Neural progenitor cell (in vitro differentiated cells): ENCODE measurements around the gene PCLO. TPM values are rescaled to one million over a fixed set of nuclear protein-coding genes. Genes with fewer than 3 reads are reported as not detected.

Experiments
- DNase-seq: peaks from one replicate; pipeline ENCODE4 v3.0.0-alpha.2; 2016; ENCODE audit warnings: low spot score
- H2AFZ ChIP-seq: fragments of 200-600 bp; sonication (generic); replicated peaks from 2 replicates; pipeline ENCODE4 v1.6.1; 2016; ENCODE audit warnings: antibody characterized with exemption
- H3F3A ChIP-seq: fragments of 200-600 bp; sonication (generic); 2 replicates; pipeline ENCODE4 v1.6.1; 2016; ENCODE audit warnings: antibody characterized with exemption, low read depth
- H3K27ac ChIP-seq: fragments of 200-600 bp; sonication (generic); 2 replicates; pipeline ENCODE4 v1.5.1; 2016; ENCODE audit warnings: mild to moderate bottlenecking
- H3K27me3 ChIP-seq: fragments of 200-600 bp; sonication (generic); 2 replicates; pipeline ENCODE4 v1.6.1; 2016; ENCODE audit warnings: mild to moderate bottlenecking, moderate library complexity
- H3K36me3 ChIP-seq: fragments of 200-600 bp; sonication (generic); 2 replicates; pipeline ENCODE4 v1.5.1; 2016
- H3K4me1 ChIP-seq: fragments of 200-600 bp; sonication (generic); 2 replicates; pipeline ENCODE4 v1.6.1; 2016; ENCODE audit warnings: mixed run types
- H3K4me2 ChIP-seq: fragments of 200-600 bp; sonication (generic); 2 replicates; pipeline ENCODE4 v1.6.1; 2016
- H3K4me3 ChIP-seq: fragments of 200-600 bp; sonication (generic); 2 replicates; pipeline ENCODE4 v1.5.1; 2016
- H3K79me2 ChIP-seq: fragments of 200-600 bp; sonication (generic); 2 replicates; pipeline ENCODE4 v1.6.1; 2016; ENCODE audit warnings: low read depth
- H3K9ac ChIP-seq: fragments of 200-600 bp; sonication (generic); 2 replicates; pipeline ENCODE4 v1.6.1; 2016
- H3K9me3 ChIP-seq: fragments of 200-600 bp; sonication (generic); 2 replicates; pipeline ENCODE4 v1.5.1; 2016; ENCODE audit warnings: low read depth
- H4K20me1 ChIP-seq: fragments of 200-600 bp; sonication (generic); 2 replicates; pipeline ENCODE4 v1.6.1; 2016; ENCODE audit warnings: low read depth
- H3K27ac Mint-ChIP-seq: 3 replicates; pipeline ENCODE4 v1.8.0; 2021; ENCODE audit warnings: mixed read lengths
- H3K27me3 Mint-ChIP-seq: 2 replicates; pipeline ENCODE4 v1.8.0; 2022; ENCODE audit warnings: low read depth, mild to moderate bottlenecking, inconsistent platforms, moderate library complexity, mixed read lengths; ENCODE audit not compliant: insufficient read depth
- H3K36me3 Mint-ChIP-seq: 3 replicates; pipeline ENCODE4 v1.8.0; 2021; ENCODE audit warnings: mixed read lengths
- H3K4me1 Mint-ChIP-seq: 3 replicates; pipeline ENCODE4 v1.8.0; 2021; ENCODE audit warnings: mixed read lengths
- H3K4me3 Mint-ChIP-seq: 3 replicates; pipeline ENCODE4 v1.8.0; 2021; ENCODE audit warnings: mild to moderate bottlenecking, moderate library complexity, mixed read lengths
- H3K9me3 Mint-ChIP-seq: 3 replicates; pipeline ENCODE4 v1.8.0; 2020; ENCODE audit warnings: mixed read lengths
- CTCF ChIP-seq: fragments of 200-600 bp; sonication (generic); IDR thresholded peaks from 2 replicates; pipeline ENCODE4 v1.5.1; 2017; ENCODE audit warnings: antibody characterized with exemption, mild to moderate bottlenecking
- EZH2 ChIP-seq: fragments of 200-600 bp; sonication (generic); IDR thresholded peaks from 2 replicates; pipeline ENCODE4 v1.6.1; 2017; ENCODE audit warnings: antibody characterized with exemption, mild to moderate bottlenecking, moderate library complexity
- EZH2phosphoT487 ChIP-seq: fragments of 200-600 bp; sonication (generic); IDR thresholded peaks from 2 replicates; pipeline ENCODE4 v1.6.1; 2017; ENCODE audit warnings: antibody characterized with exemption
- total RNA-seq: library from RNA; depleted of rRNA; stranded (reverse); fragments of >200 nt; gene quantifications from 2 replicates; pipeline ENCODE4 v1.2.3, GENCODE V29; 2015; ENCODE audit warnings: low replicate concordance

The PCLO gene
- total RNA-seq, 1 donor from 2014 or later: 2.0 TPM

- Histone ChIP-seq H3K27me3 (no peaks in the 10 kb centered on the region), H3K4me1 (peaks cover 12% of the 10 kb centered on the region), H2AFZ (no peak overlapping the region), H3K79me2 (no peaks in the 10 kb centered on the region), H3K27ac (no peak overlapping the region), H3K36me3 (no peaks in the 10 kb centered on the region), H4K20me1 (no peaks in the 10 kb centered on the region), H3K4me2 (no peak overlapping the region), H3F3A (no peaks in the 10 kb centered on the region), H3K4me3 (no peak overlapping the region), H3K9ac (no peak overlapping the region), H3K9me3 (no peaks in the 10 kb centered on the region)
- Mint-ChIP-seq H3K4me1 (no peaks in the 10 kb centered on the region), H3K27ac (no peak overlapping the region), H3K27me3 (no peaks in the 10 kb centered on the region), H3K4me3 (no peak overlapping the region), H3K9me3 (no peaks in the 10 kb centered on the region), H3K36me3 (no peaks in the 10 kb centered on the region)
- DNase-seq: no peak
- TF ChIP-seq EZH2phosphoT487 (no peak), EZH2 (no peak), CTCF (no peak)
Measured at GRCh38 chr7:82755705-82756551, 406.8 kb downstream of the PCLO start.

- TF ChIP-seq EZH2 (no peak), CTCF (no peak), EZH2phosphoT487 (no peak)
- Histone ChIP-seq H3K4me3 (no peak overlapping the region), H3K36me3 (no peaks in the 10 kb centered on the region), H3K9ac (no peak overlapping the region), H3K27ac (no peak overlapping the region), H3K27me3 (no peaks in the 10 kb centered on the region), H4K20me1 (no peaks in the 10 kb centered on the region), H3K79me2 (no peaks in the 10 kb centered on the region), H3K4me2 (no peak overlapping the region), H3K9me3 (no peaks in the 10 kb centered on the region), H3K4me1 (peaks cover under 1% of the 10 kb centered on the region), H2AFZ (no peak overlapping the region), H3F3A (no peaks in the 10 kb centered on the region)
- Mint-ChIP-seq H3K27ac (no peak overlapping the region), H3K27me3 (peaks cover 7% of the 10 kb centered on the region), H3K4me3 (no peak overlapping the region), H3K36me3 (no peaks in the 10 kb centered on the region), H3K9me3 (no peaks in the 10 kb centered on the region), H3K4me1 (peaks cover 6% of the 10 kb centered on the region)
- no peak for DNase-seq
Measured at GRCh38 chr7:82750007-82750406, 412.7 kb downstream of the PCLO start.

- DNase-seq: no peak
- no peak overlapping the region for H2AFZ ChIP-seq
- no peak overlapping the region for H3K4me3 ChIP-seq
- TF ChIP-seq EZH2phosphoT487: no peak
- no peak for TF ChIP-seq EZH2
- no peak for TF ChIP-seq CTCF
- no peaks in the 10 kb centered on the region for H3K36me3 ChIP-seq
- H3K4me2 ChIP-seq: no peak overlapping the region
- H3K9ac ChIP-seq: no peak overlapping the region
- H3F3A ChIP-seq: no peaks in the 10 kb centered on the region
- Mint-ChIP-seq H3K27me3 (peaks cover 7% of the 10 kb centered on the region), H3K27ac (no peak overlapping the region), H3K4me3 (no peak overlapping the region), H3K9me3 (peaks cover 9% of the 10 kb centered on the region), H3K4me1 (peaks cover 35% of the 10 kb centered on the region), H3K36me3 (peaks cover 5% of the 10 kb centered on the region)
- H3K27ac ChIP-seq: no peak overlapping the region
- H3K4me1 ChIP-seq: peaks cover 11% of the 10 kb centered on the region
- H3K9me3 ChIP-seq: no peaks in the 10 kb centered on the region
- no peaks in the 10 kb centered on the region for H3K27me3 ChIP-seq
- no peaks in the 10 kb centered on the region for H3K79me2 ChIP-seq
- no peaks in the 10 kb centered on the region for H4K20me1 ChIP-seq
Measured at GRCh38 chr7:82745820-82746219, 416.9 kb downstream of the PCLO start.
